Hepatocyte (in vitro differentiated cells): Measurements from ENCODE around the gene TTC6.

Source experiments
- CTCF ChIP-seq: fragments of 200-600 bp; sonication (generic); IDR thresholded peaks from 2 replicates; pipeline ENCODE4 v1.5.1; 2016; ENCODE audit warnings: antibody characterized with exemption, mild to moderate bottlenecking; ENCODE audit not compliant: poor library complexity
- EZH2 ChIP-seq: fragments of 200-600 bp; sonication (generic); IDR thresholded peaks from 2 replicates; pipeline ENCODE4 v1.6.1; 2016; ENCODE audit warnings: antibody characterized with exemption, mild to moderate bottlenecking, borderline replicate concordance
- EZH2phosphoT487 ChIP-seq: fragments of 200-600 bp; sonication (generic); IDR thresholded peaks from one replicate; pipeline ENCODE4 v1.6.1; 2018; ENCODE audit warnings: antibody characterized with exemption, mild to moderate bottlenecking, low read depth, moderate library complexity; ENCODE audit not compliant: unreplicated experiment, severe bottlenecking

- no peak for TF ChIP-seq CTCF
- peak; percentile 56 for TF ChIP-seq EZH2
- no peak for TF ChIP-seq EZH2phosphoT487
These were observed 26.9 kb downstream of the TTC6 start for GRCh38 chr14:37622231-37622923.
